Natural killer cell (primary cell): ENCODE measurements around the gene RBM28. TPM values are rescaled to one million over a fixed set of nuclear protein-coding genes. Genes with fewer than 3 reads are reported as not detected.

Experiments used
- ATAC-seq, 3 donors: fragments of 150-1000 bp in 2 of 3; fragments of 200-7000 bp in 1 of 3; cut with Tn5 transposase; 1 replicate in 1 of 3; 2 replicates in 2 of 3; pipeline ENCODE4 v1.10.0; 2021; ENCODE audit warnings: mild to moderate bottlenecking in 2 of 3, moderate library complexity in 2 of 3
- DNase-seq, 2 donors: peaks; one replicate each; pipeline versions ENCODE4 v3.0.0 to v3.0.0-alpha.2; 2013 to 2021; ENCODE audit warnings: mixed read lengths in 1 of 2
- H3K27ac ChIP-seq: one replicate; pipeline ENCODE4 v1.5.1; 2013; ENCODE audit warnings: mild to moderate bottlenecking, low read length
- H3K27me3 ChIP-seq: one replicate; pipeline ENCODE4 v1.6.1; 2013; ENCODE audit warnings: low read length; ENCODE audit not compliant: control insufficient read depth, insufficient read depth
- H3K36me3 ChIP-seq: one replicate; pipeline ENCODE4 v1.6.1; 2013; ENCODE audit warnings: low read length; ENCODE audit not compliant: control insufficient read depth, insufficient read depth
- H3K4me1 ChIP-seq: one replicate; pipeline ENCODE4 v1.6.1; 2013; ENCODE audit warnings: low read length; ENCODE audit not compliant: control insufficient read depth, insufficient read depth
- H3K4me3 ChIP-seq: one replicate; pipeline ENCODE4 v1.5.1; 2013; ENCODE audit warnings: low read length
- H3K9me3 ChIP-seq: one replicate; pipeline ENCODE4 v1.6.1; 2013; ENCODE audit warnings: low read length; ENCODE audit not compliant: control insufficient read depth, insufficient read depth
- H3K27ac Mint-ChIP-seq, 2 donors: one replicate each; pipeline ENCODE4 v1.8.0; 2022; ENCODE audit warnings: mild to moderate bottlenecking in 2 of 2, mixed read lengths in 2 of 2, moderate library complexity in 1 of 2
- H3K27me3 Mint-ChIP-seq, 2 donors: one replicate each; pipeline ENCODE4 v1.8.0; 2022; ENCODE audit warnings: low read depth in 2 of 2, mixed read lengths in 2 of 2
- H3K36me3 Mint-ChIP-seq: one replicate; pipeline ENCODE4 v1.8.0; 2022; ENCODE audit warnings: mixed read lengths
- H3K4me1 Mint-ChIP-seq, 2 donors: one replicate each; pipeline ENCODE4 v1.8.0; 2022; ENCODE audit warnings: mixed read lengths in 2 of 2
- H3K4me3 Mint-ChIP-seq: one replicate; pipeline ENCODE4 v1.8.0; 2022; ENCODE audit warnings: mild to moderate bottlenecking, moderate library complexity, mixed read lengths
- H3K9me3 Mint-ChIP-seq, 2 donors: one replicate each; pipeline ENCODE4 v1.8.0; 2022; ENCODE audit warnings: mixed read lengths in 2 of 2
- WGBS: methylation state at CpG from one replicate; pipeline ENCODE4 v1.1.7; 2013; ENCODE audit warnings: missing lambda C conversion rate; ENCODE audit not compliant: insufficient coverage; 5-methylcytosine and 5-hydroxymethylcytosine counted together
- intact Hi-C: fragments of 100-400 bp; cut with micrococcal nuclease; formaldehyde crosslinking; loops from one replicate; pipeline ENCODE4 v1.14.2; 2022
- total RNA-seq, 4 donors: library from RNA; stranded (reverse); fragments of 120-200 nt in 1 of 4; gene quantifications; one replicate each; pipeline versions ENCODE4 v1.2.3 to v1.2.4, GENCODE V29; 2013 to 2022
- TF ChIP-seq, protein P1 (sequence below): fragments of 200-600 bp; IDR thresholded peaks from one replicate; pipeline ENCODE4 v1.8.0; 2022; ENCODE audit warnings: antibody characterized with exemption

The RBM28 gene
- total RNA-seq, 3 donors from 2014 or later (not counting 1 experiment from before 2014, with no cell fraction given), result 32.5 to 48.7 (median 48.5) TPM

- no peaks in the 10 kb centered on the region for H3K9me3 ChIP-seq
- DNase-seq, result no peak
- no peak overlapping the region for H3K27ac ChIP-seq
- no peak overlapping the region for H3K4me3 ChIP-seq
- Mint-ChIP-seq H3K27me3 (peaks cover 13 to 20% of the 10 kb centered on the region in 2 donors), H3K36me3 (no peaks in the 10 kb centered on the region), H3K9me3 (no peaks in the 10 kb centered on the region), H3K27ac (no peak overlapping the region), H3K4me1 (no peaks in the 10 kb centered on the region), H3K4me3 (no peak overlapping the region)
- TF ChIP-seq, protein P1, sequence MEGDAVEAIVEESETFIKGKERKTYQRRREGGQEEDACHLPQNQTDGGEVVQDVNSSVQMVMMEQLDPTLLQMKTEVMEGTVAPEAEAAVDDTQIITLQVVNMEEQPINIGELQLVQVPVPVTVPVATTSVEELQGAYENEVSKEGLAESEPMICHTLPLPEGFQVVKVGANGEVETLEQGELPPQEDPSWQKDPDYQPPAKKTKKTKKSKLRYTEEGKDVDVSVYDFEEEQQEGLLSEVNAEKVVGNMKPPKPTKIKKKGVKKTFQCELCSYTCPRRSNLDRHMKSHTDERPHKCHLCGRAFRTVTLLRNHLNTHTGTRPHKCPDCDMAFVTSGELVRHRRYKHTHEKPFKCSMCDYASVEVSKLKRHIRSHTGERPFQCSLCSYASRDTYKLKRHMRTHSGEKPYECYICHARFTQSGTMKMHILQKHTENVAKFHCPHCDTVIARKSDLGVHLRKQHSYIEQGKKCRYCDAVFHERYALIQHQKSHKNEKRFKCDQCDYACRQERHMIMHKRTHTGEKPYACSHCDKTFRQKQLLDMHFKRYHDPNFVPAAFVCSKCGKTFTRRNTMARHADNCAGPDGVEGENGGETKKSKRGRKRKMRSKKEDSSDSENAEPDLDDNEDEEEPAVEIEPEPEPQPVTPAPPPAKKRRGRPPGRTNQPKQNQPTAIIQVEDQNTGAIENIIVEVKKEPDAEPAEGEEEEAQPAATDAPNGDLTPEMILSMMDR, result no peak
- H3K36me3 ChIP-seq, result no peaks in the 10 kb centered on the region
- intact Hi-C loops, result no loop called here
- ATAC-seq, result no peak
- H3K4me1 ChIP-seq, result no peaks in the 10 kb centered on the region
- 55% methylated on average over 1 of the region's 1 CpG for WGBS
- H3K27me3 ChIP-seq, result no peaks in the 10 kb centered on the region
Observed at GRCh38 chr7:128374041-128374440, 30.3 kb upstream of the RBM28 start.

GRCh38 chr7:128373606-128374005 is 29.9 kb upstream of the RBM28 start:
- WGBS, result 91% methylated on average over 2 of the region's 2 CpGs
- TF ChIP-seq, protein P1, result no peak

DNA sequence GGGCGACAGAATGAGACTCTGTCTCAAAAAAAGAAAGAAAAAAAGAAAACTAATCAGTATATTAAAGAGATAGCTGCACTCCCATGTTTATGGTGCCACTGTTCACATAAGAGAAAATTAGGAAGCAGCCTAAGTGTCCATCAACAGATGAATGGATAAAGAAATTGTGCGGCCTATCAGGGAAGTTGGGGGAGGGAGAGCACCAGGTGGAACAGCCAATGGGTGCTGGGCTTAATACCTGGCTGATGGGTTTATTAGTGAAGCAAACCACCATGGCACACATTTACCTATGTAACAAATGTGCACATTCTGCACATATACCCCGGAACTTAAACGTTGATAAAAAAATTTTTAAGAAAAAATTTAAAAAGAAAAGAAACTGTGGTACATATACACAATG is 26.8 kb upstream of the RBM28 start:
- intact Hi-C loops, result no loop called here
- TF ChIP-seq, protein P1, result no peak
- Mint-ChIP-seq H3K9me3 (no peaks in the 10 kb centered on the region), H3K4me1 (no peaks in the 10 kb centered on the region), H3K27me3 (peaks cover 20 to 32% of the 10 kb centered on the region in 2 donors), H3K36me3 (no peaks in the 10 kb centered on the region), H3K4me3 (no peak overlapping the region), H3K27ac (no peak overlapping the region)
- no peak overlapping the region for H3K4me3 ChIP-seq
- DNase-seq, result no peak
- no peaks in the 10 kb centered on the region for H3K27me3 ChIP-seq
- no peak for ATAC-seq
- H3K9me3 ChIP-seq, result no peaks in the 10 kb centered on the region
- H3K4me1 ChIP-seq, result no peaks in the 10 kb centered on the region
- H3K27ac ChIP-seq, result no peak overlapping the region
- 100% methylated on average over 1 of the region's 4 CpGs for whole genome bisulfite sequencing
- H3K36me3 ChIP-seq, result no peaks in the 10 kb centered on the region

More at GRCh38 chr7:128373606-128374005, 29.9 kb upstream of the RBM28 start:
- Histone ChIP-seq H3K27me3 (no peaks in the 10 kb centered on the region), H3K4me3 (no peak overlapping the region), H3K4me1 (no peaks in the 10 kb centered on the region), H3K9me3 (no peaks in the 10 kb centered on the region), H3K27ac (no peak overlapping the region), H3K36me3 (no peaks in the 10 kb centered on the region)
- ATAC-seq (no peak), DNase-seq (no peak)
- intact Hi-C loops, result no loop called here
- Mint-ChIP-seq H3K27me3 (peaks cover 13 to 20% of the 10 kb centered on the region in 2 donors), H3K36me3 (no peaks in the 10 kb centered on the region), H3K4me3 (no peak overlapping the region), H3K4me1 (no peaks in the 10 kb centered on the region), H3K27ac (no peak overlapping the region), H3K9me3 (no peaks in the 10 kb centered on the region)

- H3K27me3 Mint-ChIP-seq, result peaks cover 46 to 55% of the 10 kb centered on the region in 2 donors
- H3K4me3 ChIP-seq, result no peak overlapping the region
- peaks cover 5% of the 10 kb centered on the region in 2 donors for H3K4me1 Mint-ChIP-seq
- no peak overlapping the region for H3K27ac ChIP-seq
- H3K4me1 ChIP-seq, result peaks cover 4% of the 10 kb centered on the region
- H3K9me3 Mint-ChIP-seq, result no peaks in the 10 kb centered on the region
- H3K9me3 ChIP-seq, result no peaks in the 10 kb centered on the region
- H3K27ac Mint-ChIP-seq, result no peak overlapping the region
- DNase-seq, result no peak
- no peak overlapping the region for H3K4me3 Mint-ChIP-seq
- H3K36me3 Mint-ChIP-seq, result no peaks in the 10 kb centered on the region
- intact Hi-C loops, result no loop called here
- no peak for ATAC-seq
- H3K27me3 ChIP-seq, result peaks cover 21% of the 10 kb centered on the region
- no peaks in the 10 kb centered on the region for H3K36me3 ChIP-seq
- TF ChIP-seq, protein P1, result no peak
Observed at GRCh38 chr7:128366986-128367385, 23.3 kb upstream of the RBM28 start.
